ENCODE measurements around the gene MIOX. TPM values are rescaled to one million over a fixed set of nuclear protein-coding genes. Genes with fewer than 3 reads are reported as not detected.

Gene MIOX
- total RNA-seq, 4 donors from 2014 or later = not detected

DNA sequence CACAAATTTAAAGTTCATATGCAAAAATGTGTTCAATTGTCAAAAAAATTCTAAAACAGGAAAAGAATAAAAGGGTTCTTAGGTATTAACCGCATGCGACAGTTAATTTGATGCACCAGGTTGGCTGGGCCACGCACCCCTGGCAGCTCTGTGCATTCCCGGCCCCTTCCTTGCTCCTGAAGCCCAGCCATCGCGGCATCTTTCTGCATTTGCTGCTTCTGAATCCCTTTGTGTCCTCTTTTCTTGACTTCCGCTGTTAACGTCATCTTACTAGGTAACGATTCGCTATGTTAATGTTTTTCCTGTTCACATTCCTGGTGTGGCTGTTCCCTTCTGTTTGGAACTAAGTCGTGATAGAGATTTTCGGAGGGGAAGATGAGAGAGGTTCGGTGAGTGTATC is 51.1 kb downstream of the MIOX start:
- TF ChIP-seq, protein P1, sequence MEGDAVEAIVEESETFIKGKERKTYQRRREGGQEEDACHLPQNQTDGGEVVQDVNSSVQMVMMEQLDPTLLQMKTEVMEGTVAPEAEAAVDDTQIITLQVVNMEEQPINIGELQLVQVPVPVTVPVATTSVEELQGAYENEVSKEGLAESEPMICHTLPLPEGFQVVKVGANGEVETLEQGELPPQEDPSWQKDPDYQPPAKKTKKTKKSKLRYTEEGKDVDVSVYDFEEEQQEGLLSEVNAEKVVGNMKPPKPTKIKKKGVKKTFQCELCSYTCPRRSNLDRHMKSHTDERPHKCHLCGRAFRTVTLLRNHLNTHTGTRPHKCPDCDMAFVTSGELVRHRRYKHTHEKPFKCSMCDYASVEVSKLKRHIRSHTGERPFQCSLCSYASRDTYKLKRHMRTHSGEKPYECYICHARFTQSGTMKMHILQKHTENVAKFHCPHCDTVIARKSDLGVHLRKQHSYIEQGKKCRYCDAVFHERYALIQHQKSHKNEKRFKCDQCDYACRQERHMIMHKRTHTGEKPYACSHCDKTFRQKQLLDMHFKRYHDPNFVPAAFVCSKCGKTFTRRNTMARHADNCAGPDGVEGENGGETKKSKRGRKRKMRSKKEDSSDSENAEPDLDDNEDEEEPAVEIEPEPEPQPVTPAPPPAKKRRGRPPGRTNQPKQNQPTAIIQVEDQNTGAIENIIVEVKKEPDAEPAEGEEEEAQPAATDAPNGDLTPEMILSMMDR (IDR thresholded peaks at IDR 0.05) = no peak
- TF ChIP-seq POLR2A (IDR thresholded peaks at IDR 0.05) = no peak
- Histone ChIP-seq H3K4me3 (no peak overlapping the region), H3K27me3 (peaks cover under 1 to 2% of the 10 kb centered on the region in 2 donors), H3K27ac (no peak overlapping the region), H3K4me1 (no peaks in the 10 kb centered on the region), H3K9me3 (no peaks in the 10 kb centered on the region), H3K36me3 (no peaks in the 10 kb centered on the region)
- no peak for DNase-seq
- intact Hi-C loops (cut with DNase I; ENCODE audit: low total_unique reads) = no loop called here

Other genes starting within 250 kb of the MIOX start
- gene TUBGCP6, start 241.8 kb upstream of the MIOX start, total RNA-seq = 10 to 100 TPM; 19.1 to 52.2 (median 40.7) TPM
- 10 to 100 TPM in 3 of 4 donors, 1 to 10 TPM in 1; 1.2 to 40.5 (median 20.6) TPM for gene HDAC10, start 235.6 kb upstream of the MIOX start, total RNA-seq
- 10 to 100 TPM; 10.3 to 41.4 (median 28.3) TPM for gene MAPK12, start 225.2 kb upstream of the MIOX start, total RNA-seq
- gene MAPK11, start 216.5 kb upstream of the MIOX start, total RNA-seq = 10 to 100 TPM in 3 of 4 donors, 1 to 10 TPM in 1; 7.9 to 39.5 (median 22.4) TPM
- gene PLXNB2, start 179.2 kb upstream of the MIOX start, total RNA-seq = 100 to 1,000 TPM in 2 of 4 donors, 10 to 100 TPM in 2; 44.7 to 208 (median 126) TPM
- 10 to 100 TPM in 1 of 4 donors, 1 to 10 TPM in 3; 2.9 to 15.5 (median 8.0) TPM for gene DENND6B, start 159.8 kb upstream of the MIOX start, total RNA-seq
- 10 to 100 TPM; 42.4 to 73.1 (median 47.2) TPM for gene PPP6R2, start 143.5 kb upstream of the MIOX start, total RNA-seq
- 10 to 100 TPM; 35.0 to 84.0 (median 60.9) TPM for gene SBF1, start 11.8 kb upstream of the MIOX start, total RNA-seq
- gene ADM2, start 5.3 kb upstream of the MIOX start, total RNA-seq = under 1 TPM in 2 of 4 donors, not detected in 2; 0.14 to 0.95 TPM
- 10 to 100 TPM; 19.7 to 61.3 (median 32.0) TPM for gene LMF2, start 20.8 kb downstream of the MIOX start, total RNA-seq
- gene NCAPH2, start 21.4 kb downstream of the MIOX start, total RNA-seq = 100 to 1,000 TPM in 1 of 4 donors, 10 to 100 TPM in 3; 51.7 to 155 (median 55.4) TPM
- 1 to 10 TPM in 2 of 4 donors, not detected in 2; 3.5 to 3.9 TPM for gene SCO2, start 38.7 kb downstream of the MIOX start, total RNA-seq
- 10 to 100 TPM in 3 of 4 donors, 1 to 10 TPM in 1; 4.4 to 21.5 (median 15.6) TPM for gene TYMP, start 43.2 kb downstream of the MIOX start, total RNA-seq
- gene KLHDC7B, start 59.0 kb downstream of the MIOX start, total RNA-seq = not detected
- gene SYCE3, start 76.1 kb downstream of the MIOX start, total RNA-seq = not detected
- gene CPT1B, start 91.6 kb downstream of the MIOX start, total RNA-seq = 10 to 100 TPM in 1 of 4 donors, 1 to 10 TPM in 1, under 1 TPM in 1, not detected in 1; 0.51 to 10.4 (median 7.2) TPM
- 10 to 100 TPM; 13.5 to 75.6 (median 55.2) TPM for gene CHKB, start 96.0 kb downstream of the MIOX start, total RNA-seq
- 1 to 10 TPM in 3 of 4 donors, not detected in 1; 1.7 to 6.1 (median 5.2) TPM for gene MAPK8IP2, start 113.9 kb downstream of the MIOX start, total RNA-seq
- 10 to 100 TPM in 2 of 4 donors, 1 to 10 TPM in 2; 5.3 to 41.6 (median 10.6) TPM for gene ARSA, start 141.3 kb downstream of the MIOX start, total RNA-seq
- gene SHANK3, start 186.0 kb downstream of the MIOX start, total RNA-seq = 100 to 1,000 TPM in 1 of 4 donors, 10 to 100 TPM in 2, 1 to 10 TPM in 1; 8.6 to 101 (median 16.9) TPM

Data from uterus (tissue), 4 donors.